ENCODE results near the gene CXCR6.

CXCR6 gene

GRCh38 chr3:45949432-45949831, 6.2 kb downstream of the CXCR6 start:
- DNase-seq = no peak

GRCh38 chr3:45950131-45950530, 6.9 kb downstream of the CXCR6 start:
- no peak for DNase-seq

GRCh38 chr3:45950686-45951600, 7.7 kb downstream of the CXCR6 start:
- no peak for DNase-seq

GRCh38 chr3:45951946-45952345, 8.7 kb downstream of the CXCR6 start:
- DNase-seq = no peak

GRCh38 chr3:45952456-45952855, 9.2 kb downstream of the CXCR6 start:
- DNase-seq = no peak

- DNase-seq = no peak
These were observed 10.3 kb downstream of the CXCR6 start for GRCh38 chr3:45953536-45953935.

- no peak for DNase-seq
These were observed 11.0 kb downstream of the CXCR6 start for GRCh38 chr3:45954306-45954705.

GRCh38 chr3:45955017-45955647, 11.9 kb downstream of the CXCR6 start:
- DNase-seq = no peak

GRCh38 chr3:45955706-45956105, 12.4 kb downstream of the CXCR6 start:
- DNase-seq = no peak

- no peak for DNase-seq
These were observed 14.3 kb downstream of the CXCR6 start for GRCh38 chr3:45957586-45957985.

GRCh38 chr3:45958321-45958791, 15.1 kb downstream of the CXCR6 start:
- no peak for DNase-seq

- DNase-seq = no peak
These were observed 15.9 kb downstream of the CXCR6 start for GRCh38 chr3:45959201-45959600.

- no peak for DNase-seq
These were observed 17.0 kb downstream of the CXCR6 start for GRCh38 chr3:45960289-45960688.

- DNase-seq = no peak
These were observed 18.8 kb downstream of the CXCR6 start for GRCh38 chr3:45962033-45962432.

- DNase-seq = no peak
These were observed 20.9 kb downstream of the CXCR6 start for GRCh38 chr3:45964139-45964538.

GRCh38 chr3:45965253-45965652, 22.0 kb downstream of the CXCR6 start:
- DNase-seq = no peak

- no peak for DNase-seq
These were observed 22.4 kb downstream of the CXCR6 start for GRCh38 chr3:45965653-45966052.

- DNase-seq = no peak
These were observed 23.1 kb downstream of the CXCR6 start for GRCh38 chr3:45966371-45966791.

- no peak for DNase-seq
These were observed 23.8 kb downstream of the CXCR6 start for GRCh38 chr3:45966950-45967640.

GRCh38 chr3:45967724-45968123, 24.5 kb downstream of the CXCR6 start:
- DNase-seq = no peak

- no peak for DNase-seq
These were observed 24.9 kb downstream of the CXCR6 start for GRCh38 chr3:45968149-45968548.

- DNase-seq = no peak
These were observed 25.4 kb downstream of the CXCR6 start for GRCh38 chr3:45968706-45969105.

GRCh38 chr3:45969116-45969515, 25.9 kb downstream of the CXCR6 start:
- no peak for DNase-seq

- no peak for DNase-seq
These were observed 26.7 kb downstream of the CXCR6 start for GRCh38 chr3:45969953-45970352.

Measured in DMS153 (cell line).